NK-92 treated with Interleukin-12 subunit alpha and Interleukin-12 subunit beta, amount 100 ng/mL, for 24 hours (cell line): ENCODE data around the gene PLSCR3.

Source experiments
- DNase-seq: peaks from one replicate; lab custom pipeline; 2025; lab: John Stamatoyannopoulos, UW

The PLSCR3 gene

GRCh38 chr17:7405350-7406234 lies 11.3 kb upstream of the PLSCR3 start:
- no peak for DNase-seq

GRCh38 chr17:7404737-7405349 lies 10.5 kb upstream of the PLSCR3 start:
- no peak for DNase-seq

DNA sequence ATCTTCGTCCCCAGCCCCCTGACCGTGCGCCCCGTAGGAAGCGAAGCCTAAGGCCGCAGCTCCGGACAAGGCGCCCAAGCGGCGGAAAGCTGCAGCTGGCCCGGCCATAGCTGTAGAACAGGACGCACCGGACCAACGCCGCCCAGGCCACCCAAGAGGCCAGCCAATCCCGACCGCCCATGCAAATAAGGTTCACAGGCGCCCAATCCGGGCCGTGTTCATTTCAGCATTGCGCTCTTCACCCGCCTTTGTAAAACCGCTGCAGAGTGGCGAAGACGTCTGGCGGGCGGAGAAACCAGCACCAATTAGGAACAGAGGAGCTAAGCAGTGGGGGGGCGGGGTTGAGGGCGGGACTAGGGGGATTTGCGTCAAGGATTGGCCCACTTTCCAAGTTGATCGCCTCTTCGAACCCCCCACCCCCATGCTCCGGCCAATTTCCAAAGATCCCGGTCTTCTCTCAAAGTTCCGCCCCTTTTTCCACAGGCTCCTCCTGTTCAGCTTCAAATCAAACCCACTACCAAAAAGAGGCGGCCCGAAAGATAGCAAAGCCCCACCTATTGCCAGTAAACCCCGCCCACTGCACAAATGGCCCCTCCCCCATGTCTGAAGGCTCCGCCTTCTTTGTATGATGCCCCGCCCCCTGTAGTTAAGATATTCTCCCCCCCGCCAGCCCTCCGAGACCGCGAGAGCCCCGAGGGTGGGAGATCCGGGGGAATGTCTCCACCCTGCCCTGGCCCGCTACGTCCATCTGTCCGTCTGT lies 9.8 kb upstream of the PLSCR3 start, which contains the start of gene TMEM256:
TSS of gene TMEM256 (minus strand) at position 121 of the 760 bp plus-strand sequence. CDS start at position 108, 13 bp downstream.
- peak; percentile 81 for DNase-seq

DNA sequence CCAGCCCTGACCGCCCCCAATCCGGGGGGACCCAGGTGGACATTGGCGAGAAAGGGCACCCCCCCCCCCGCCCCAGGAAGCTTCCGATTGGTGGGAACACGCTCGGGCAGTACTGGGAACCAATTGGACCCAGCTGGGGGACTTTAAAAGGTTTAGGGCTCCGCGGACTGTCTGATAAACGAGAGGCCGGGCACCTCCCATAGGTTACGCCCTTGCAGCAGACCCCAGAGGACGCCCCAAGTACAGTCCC lies 9.3 kb upstream of the PLSCR3 start:
- no peak for DNase-seq

- no peak for DNase-seq
Measured at GRCh38 chr17:7403043-7403726, 8.9 kb upstream of the PLSCR3 start.

- DNase-seq: no peak
Measured at GRCh38 chr17:7398612-7399011, 4.3 kb upstream of the PLSCR3 start.

DNA sequence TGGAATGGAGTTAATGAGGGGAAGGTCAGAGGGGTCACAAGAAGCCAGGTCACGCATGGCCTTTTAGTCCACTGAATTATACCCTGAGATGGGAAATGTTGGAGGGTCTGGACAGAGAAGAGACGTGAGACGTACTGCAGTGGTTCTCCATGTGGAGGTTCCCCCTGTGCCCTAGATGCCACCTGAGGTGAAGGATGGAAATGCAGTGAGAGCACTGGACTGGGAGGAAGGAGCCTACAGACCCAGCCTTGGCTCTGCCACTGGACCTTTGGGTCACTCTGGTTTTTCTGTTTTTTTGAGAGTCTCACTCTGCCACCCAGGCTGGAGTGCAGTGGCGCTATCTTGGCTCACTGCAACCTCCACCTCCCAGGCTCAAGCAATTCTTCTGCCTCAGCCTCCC lies 1.8 kb upstream of the PLSCR3 start:
- no peak for DNase-seq

DNA sequence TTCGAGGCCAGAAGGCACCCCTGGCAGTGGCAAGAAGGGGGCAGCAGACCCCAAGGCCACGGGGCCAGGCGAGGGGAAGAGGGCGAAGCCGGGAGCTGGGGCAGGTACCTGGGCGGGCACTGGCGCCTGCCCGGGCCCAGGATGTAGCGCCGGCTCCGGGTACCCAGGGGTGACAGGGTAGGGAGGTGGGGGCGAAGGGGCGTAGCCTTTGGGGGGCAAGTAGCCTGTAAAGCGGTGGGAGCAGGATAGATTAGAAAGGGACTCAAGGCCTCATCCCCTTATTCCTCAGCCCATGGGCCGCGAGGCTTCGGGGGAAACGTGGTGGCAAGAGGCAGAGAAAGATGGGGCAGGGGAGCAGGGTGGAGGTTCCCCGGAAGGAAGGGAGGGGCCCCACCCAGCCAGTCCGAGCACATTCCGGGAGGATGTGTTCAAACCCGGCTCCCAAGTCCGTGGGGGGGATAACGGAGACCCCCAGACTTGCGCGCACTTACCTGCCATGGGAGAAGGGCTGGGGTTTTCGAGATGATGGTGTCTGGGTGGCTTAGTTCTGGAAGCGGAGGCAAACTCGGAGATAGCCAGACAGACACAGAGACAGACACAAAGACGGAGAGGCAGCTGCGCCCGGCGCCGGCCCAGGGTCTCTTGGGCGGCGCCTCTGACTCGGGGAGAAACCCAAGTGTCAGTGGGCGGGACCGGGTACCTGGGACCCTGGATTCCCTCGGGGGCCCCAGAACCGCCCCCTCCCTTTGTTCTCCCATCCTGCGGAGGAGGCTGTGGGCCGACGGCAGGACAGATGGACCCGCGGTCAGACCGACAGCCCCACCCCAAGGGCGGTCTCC lies 493 bp downstream of the PLSCR3 start:
- no peak for DNase-seq

- DNase-seq: no peak
Measured at GRCh38 chr17:7392696-7393612, 1.4 kb downstream of the PLSCR3 start.

- DNase-seq: no peak
Measured at GRCh38 chr17:7391307-7391706, 3.0 kb downstream of the PLSCR3 start.

DNA sequence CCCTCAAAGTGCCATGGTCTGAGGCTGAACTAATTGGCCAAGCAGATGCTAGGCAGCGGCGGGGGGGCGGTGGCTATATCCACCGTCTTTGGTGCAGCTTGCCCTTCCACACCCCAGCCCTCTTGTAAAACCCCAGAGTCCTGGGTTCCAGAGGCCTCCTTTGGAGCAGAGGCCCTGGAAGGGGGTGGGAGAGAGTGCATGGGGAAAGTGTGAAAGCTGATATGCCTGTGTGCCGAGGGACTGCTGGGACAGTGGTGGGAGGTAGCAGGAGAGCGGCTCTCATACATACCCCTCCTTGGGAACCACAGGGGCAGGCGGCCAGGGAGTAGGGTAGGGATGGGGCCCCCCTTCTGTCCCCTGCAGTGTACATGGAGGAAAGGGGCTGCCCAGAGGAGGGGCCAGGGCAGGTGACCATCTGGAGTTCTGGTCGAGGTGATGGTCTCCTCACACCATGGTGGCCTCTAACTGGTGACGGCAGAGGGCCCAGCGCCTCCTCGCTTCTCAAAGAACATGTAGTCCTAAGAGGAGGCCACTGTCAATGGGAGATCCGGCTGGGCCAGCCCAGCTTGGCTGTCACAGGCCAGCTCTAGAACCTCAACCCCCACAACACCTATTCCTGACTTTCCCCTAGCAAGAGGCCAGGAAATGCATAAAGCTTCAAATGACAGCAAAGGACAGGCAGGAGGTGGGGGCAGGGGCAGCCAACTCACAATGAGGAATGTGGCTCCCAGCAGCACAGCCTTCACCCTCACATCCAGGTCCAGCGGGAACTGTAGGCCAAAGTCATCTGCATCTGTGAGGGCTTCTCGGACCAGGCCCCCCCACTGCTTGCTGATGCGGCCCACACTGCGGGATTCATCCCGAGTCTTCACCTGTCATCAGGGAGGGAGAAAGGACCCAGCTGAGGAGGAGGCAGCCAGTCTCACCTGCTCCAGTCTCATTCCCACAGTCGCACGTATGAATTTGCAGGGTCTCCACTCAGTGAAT lies 4.1 kb downstream of the PLSCR3 start:
- no peak for DNase-seq

GRCh38 chr17:7388856-7389255 lies 5.5 kb downstream of the PLSCR3 start:
- no peak for DNase-seq

- DNase-seq: no peak
Measured at GRCh38 chr17:7384489-7385081, 9.7 kb downstream of the PLSCR3 start.

GRCh38 chr17:7383742-7384488 lies 10.4 kb downstream of the PLSCR3 start:
- DNase-seq: no peak

DNA sequence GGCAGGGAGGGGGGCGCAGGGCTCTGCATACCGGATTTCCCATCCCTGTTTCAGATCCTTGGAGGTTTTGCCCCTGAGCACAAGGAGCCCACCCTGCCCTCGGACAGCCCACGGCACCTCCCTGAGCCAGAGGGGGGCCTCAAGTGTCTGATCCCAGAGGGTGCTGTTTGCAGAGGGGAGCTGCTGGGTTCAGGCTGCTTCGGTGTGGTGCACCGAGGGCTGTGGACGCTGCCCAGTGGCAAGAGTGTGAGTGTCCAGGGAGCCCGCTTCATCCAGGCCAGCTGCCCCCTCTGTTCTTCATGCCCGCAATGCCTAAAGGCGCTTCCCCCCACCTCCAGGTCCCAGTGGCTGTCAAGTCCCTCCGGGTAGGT lies 11.0 kb downstream of the PLSCR3 start:
- DNase-seq: no peak

DNA sequence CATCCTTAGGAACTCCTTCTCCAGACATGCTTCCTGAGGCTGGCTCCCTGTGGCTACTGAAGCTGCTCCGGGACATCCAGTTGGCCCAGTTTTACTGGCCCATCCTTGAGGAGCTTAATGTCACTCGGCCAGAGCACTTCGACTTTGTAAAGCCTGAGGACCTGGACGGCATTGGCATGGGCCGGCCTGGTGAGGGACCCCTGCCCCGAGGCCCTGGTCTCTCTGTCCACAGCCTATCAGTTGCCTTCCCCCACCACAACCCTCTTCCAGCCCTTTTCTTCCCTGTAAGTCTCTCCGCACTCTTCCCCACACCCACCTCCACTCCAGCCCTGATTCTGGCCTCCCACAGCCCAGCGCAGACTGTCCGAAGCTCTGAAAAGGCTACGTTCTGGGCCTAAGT lies 11.4 kb downstream of the PLSCR3 start:
- no peak for DNase-seq

- no peak for DNase-seq
Measured at GRCh38 chr17:7380855-7381683, 13.3 kb downstream of the PLSCR3 start, which contains the start of gene TNK1. TNK1 (plus strand) TSS chr17:7381089; CDS start chr17:7382927, 1,838 bp downstream.
